ENCODE measurements around the gene FAM149A.
A peak's percentile ranks its signal among the peaks of the same experiment; 100 is the strongest.

FAM149A gene

GRCh38 chr4:186193851-186194250 lies 89.3 kb downstream of the FAM149A start:
- no peak for DNase-seq (ENCODE audit: extremely low read depth, low read depth)
- no peak overlapping the region for H3K4me3 ChIP-seq (replicated peaks; ENCODE audit: low read depth, low read length)
- TF ChIP-seq CTCF (IDR thresholded peaks at IDR 0.05; ENCODE audit: low read depth, low read length, missing control alignments) = no peak

GRCh38 chr4:186196063-186196462 lies 91.6 kb downstream of the FAM149A start:
- no peak for DNase-seq (ENCODE audit: extremely low read depth, low read depth)
- H3K4me3 ChIP-seq (replicated peaks; ENCODE audit: low read depth, low read length) = no peak overlapping the region
- no peak for TF ChIP-seq CTCF (IDR thresholded peaks at IDR 0.05; ENCODE audit: low read depth, low read length, missing control alignments)

GRCh38 chr4:186200516-186200915 lies 96.0 kb downstream of the FAM149A start:
- no peak for DNase-seq (ENCODE audit: extremely low read depth, low read depth)
- H3K4me3 ChIP-seq (replicated peaks; ENCODE audit: low read depth, low read length) = no peak overlapping the region
- TF ChIP-seq CTCF (IDR thresholded peaks at IDR 0.05; ENCODE audit: low read depth, low read length, missing control alignments) = no peak

GRCh38 chr4:186201010-186201409 lies 96.5 kb downstream of the FAM149A start:
- H3K4me3 ChIP-seq (replicated peaks; ENCODE audit: low read depth, low read length) = no peak overlapping the region
- DNase-seq (ENCODE audit: extremely low read depth, low read depth) = no peak
- TF ChIP-seq CTCF (IDR thresholded peaks at IDR 0.05; ENCODE audit: low read depth, low read length, missing control alignments) = no peak

GRCh38 chr4:186201535-186202230 lies 97.2 kb downstream of the FAM149A start:
- peak; percentile 77 for TF ChIP-seq CTCF (IDR thresholded peaks at IDR 0.05; ENCODE audit: low read depth, low read length, missing control alignments)
- H3K4me3 ChIP-seq (replicated peaks; ENCODE audit: low read depth, low read length) = no peak overlapping the region
- no peak for DNase-seq (ENCODE audit: extremely low read depth, low read depth)

GRCh38 chr4:186202490-186203140 lies 98.1 kb downstream of the FAM149A start:
- H3K4me3 ChIP-seq (replicated peaks; ENCODE audit: low read depth, low read length) = no peak overlapping the region
- TF ChIP-seq CTCF (IDR thresholded peaks at IDR 0.05; ENCODE audit: low read depth, low read length, missing control alignments) = no peak
- no peak for DNase-seq (ENCODE audit: extremely low read depth, low read depth)

Measured in HFF-Myc (cell line).